Nephron progenitor cell (in vitro differentiated cells): ENCODE data around the gene MEF2B.

Experiments used
- DNase-seq: peaks from one replicate; pipeline ENCODE4 v3.0.0; 2021
- H3K27ac Mint-ChIP-seq: 2 replicates; pipeline ENCODE4 v1.8.0; 2021; ENCODE audit warnings: mild to moderate bottlenecking, moderate library complexity, mixed read lengths
- H3K27me3 Mint-ChIP-seq: 2 replicates; pipeline ENCODE4 v1.8.0; 2021; ENCODE audit warnings: mild to moderate bottlenecking, low read depth, mixed read lengths; ENCODE audit not compliant: poor library complexity
- H3K36me3 Mint-ChIP-seq: 2 replicates; pipeline ENCODE4 v1.8.0; 2021; ENCODE audit warnings: low read depth, mixed read lengths
- H3K4me1 Mint-ChIP-seq: 2 replicates; pipeline ENCODE4 v1.8.0; 2021; ENCODE audit warnings: mixed read lengths
- H3K4me3 Mint-ChIP-seq: 2 replicates; pipeline ENCODE4 v1.8.0; 2021; ENCODE audit warnings: mild to moderate bottlenecking, moderate library complexity, mixed read lengths
- H3K9me3 Mint-ChIP-seq: 2 replicates; pipeline ENCODE4 v1.8.0; 2021; ENCODE audit warnings: mild to moderate bottlenecking, moderate library complexity, mixed read lengths
- TF ChIP-seq, protein P1 (sequence below): fragments of 200-600 bp; sonication (generic); IDR thresholded peaks from 2 replicates; pipeline ENCODE4 v1.5.0; 2021; ENCODE audit warnings: antibody characterized with exemption

Gene MEF2B

DNA sequence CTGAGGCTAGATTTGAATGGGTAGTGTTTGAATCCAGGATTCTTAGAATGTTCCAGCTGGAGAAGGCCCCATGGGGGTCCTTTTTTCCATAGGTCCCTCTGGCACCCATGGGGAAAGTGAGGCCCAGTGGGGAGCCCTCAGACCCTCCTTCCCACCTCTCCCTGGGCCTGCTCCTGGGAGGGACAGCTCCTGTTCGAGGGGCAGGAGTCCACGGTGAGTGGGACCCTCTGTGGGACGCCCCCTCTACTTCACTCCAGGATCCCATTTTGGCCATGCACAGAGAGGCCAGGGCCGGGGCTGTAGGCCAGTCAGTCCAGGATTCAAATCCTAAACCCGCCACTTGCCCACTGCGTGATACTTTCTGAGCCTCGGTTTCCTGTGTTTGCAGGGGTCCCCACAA lies 7.6 kb downstream of the MEF2B start:
- no peak overlapping the region for H3K4me3 Mint-ChIP-seq
- no peaks in the 10 kb centered on the region for H3K4me1 Mint-ChIP-seq
- TF ChIP-seq, protein P1, sequence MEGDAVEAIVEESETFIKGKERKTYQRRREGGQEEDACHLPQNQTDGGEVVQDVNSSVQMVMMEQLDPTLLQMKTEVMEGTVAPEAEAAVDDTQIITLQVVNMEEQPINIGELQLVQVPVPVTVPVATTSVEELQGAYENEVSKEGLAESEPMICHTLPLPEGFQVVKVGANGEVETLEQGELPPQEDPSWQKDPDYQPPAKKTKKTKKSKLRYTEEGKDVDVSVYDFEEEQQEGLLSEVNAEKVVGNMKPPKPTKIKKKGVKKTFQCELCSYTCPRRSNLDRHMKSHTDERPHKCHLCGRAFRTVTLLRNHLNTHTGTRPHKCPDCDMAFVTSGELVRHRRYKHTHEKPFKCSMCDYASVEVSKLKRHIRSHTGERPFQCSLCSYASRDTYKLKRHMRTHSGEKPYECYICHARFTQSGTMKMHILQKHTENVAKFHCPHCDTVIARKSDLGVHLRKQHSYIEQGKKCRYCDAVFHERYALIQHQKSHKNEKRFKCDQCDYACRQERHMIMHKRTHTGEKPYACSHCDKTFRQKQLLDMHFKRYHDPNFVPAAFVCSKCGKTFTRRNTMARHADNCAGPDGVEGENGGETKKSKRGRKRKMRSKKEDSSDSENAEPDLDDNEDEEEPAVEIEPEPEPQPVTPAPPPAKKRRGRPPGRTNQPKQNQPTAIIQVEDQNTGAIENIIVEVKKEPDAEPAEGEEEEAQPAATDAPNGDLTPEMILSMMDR, result no peak
- no peaks in the 10 kb centered on the region for H3K9me3 Mint-ChIP-seq
- H3K27me3 Mint-ChIP-seq, result peaks cover 5% of the 10 kb centered on the region
- H3K27ac Mint-ChIP-seq, result no peak overlapping the region
- H3K36me3 Mint-ChIP-seq, result no peaks in the 10 kb centered on the region
- DNase-seq, result no peak

DNA sequence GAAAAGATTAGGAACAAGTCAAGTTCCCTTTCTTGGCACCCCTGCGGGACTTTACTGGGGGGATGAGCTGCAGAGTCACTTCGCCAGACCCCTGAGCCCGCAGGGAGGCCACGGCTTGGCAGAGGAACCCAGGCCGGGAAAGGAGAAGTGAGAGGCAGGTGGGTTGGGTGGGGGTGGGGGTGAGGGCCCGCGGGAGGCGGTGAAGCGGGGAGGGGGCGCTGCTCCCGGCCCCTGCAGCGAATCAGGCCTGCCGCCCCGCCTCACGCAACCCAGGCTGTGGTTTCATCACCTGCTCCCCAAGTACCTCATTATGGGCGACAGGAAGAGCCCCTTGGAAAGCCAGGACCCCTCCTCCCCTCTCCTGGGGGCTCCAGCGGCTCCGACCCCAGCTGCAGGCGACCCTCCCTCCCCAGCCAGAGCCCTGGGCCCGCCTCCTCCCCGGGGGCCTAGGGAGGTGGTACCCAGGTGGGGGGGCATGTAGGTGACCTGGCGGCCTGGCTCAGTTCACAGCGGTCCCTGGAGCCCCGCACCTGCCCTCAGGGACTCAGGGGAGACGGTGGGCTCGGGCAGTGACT lies 9.5 kb downstream of the MEF2B start:
- Mint-ChIP-seq H3K27ac (no peak overlapping the region), H3K4me3 (no peak overlapping the region), H3K9me3 (no peaks in the 10 kb centered on the region), H3K36me3 (peaks cover 9% of the 10 kb centered on the region), H3K27me3 (peaks cover 5% of the 10 kb centered on the region), H3K4me1 (no peaks in the 10 kb centered on the region)
- DNase-seq, result no peak
- TF ChIP-seq, protein P1, result no peak

GRCh38 chr19:19159534-19159933 lies 10.5 kb downstream of the MEF2B start:
- no peak overlapping the region for H3K27ac Mint-ChIP-seq
- no peaks in the 10 kb centered on the region for H3K4me1 Mint-ChIP-seq
- no peaks in the 10 kb centered on the region for H3K9me3 Mint-ChIP-seq
- TF ChIP-seq, protein P1, result no peak
- peaks cover 9% of the 10 kb centered on the region for H3K36me3 Mint-ChIP-seq
- H3K27me3 Mint-ChIP-seq, result peaks cover 5% of the 10 kb centered on the region
- H3K4me3 Mint-ChIP-seq, result no peak overlapping the region
- DNase-seq, result no peak

DNA sequence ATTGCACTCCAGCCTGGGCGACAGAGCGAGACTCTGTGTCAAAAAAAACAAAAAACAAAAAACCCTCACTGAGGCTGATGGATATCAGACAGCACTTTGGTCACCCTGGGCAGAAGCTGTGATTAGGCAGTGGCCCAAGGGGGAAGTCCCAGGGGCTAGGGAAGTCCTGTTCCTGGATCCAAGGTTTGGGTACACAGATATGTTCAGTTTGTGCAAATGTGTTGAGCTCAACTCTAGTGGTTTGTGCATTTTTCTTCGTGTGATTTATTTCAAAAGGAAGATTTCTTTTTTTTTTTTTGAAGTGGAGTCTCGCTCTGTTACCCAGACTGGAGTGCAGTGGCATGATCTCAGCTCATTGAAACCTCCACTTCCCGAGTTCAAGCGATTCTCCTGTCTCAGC lies 12.3 kb downstream of the MEF2B start:
- no peak for DNase-seq
- TF ChIP-seq, protein P1, result no peak
- peaks cover 9% of the 10 kb centered on the region for H3K36me3 Mint-ChIP-seq
- H3K4me1 Mint-ChIP-seq, result no peaks in the 10 kb centered on the region
- H3K27ac Mint-ChIP-seq, result no peak overlapping the region
- no peak overlapping the region for H3K4me3 Mint-ChIP-seq
- no peaks in the 10 kb centered on the region for H3K9me3 Mint-ChIP-seq
- H3K27me3 Mint-ChIP-seq, result peaks cover 8% of the 10 kb centered on the region

DNA sequence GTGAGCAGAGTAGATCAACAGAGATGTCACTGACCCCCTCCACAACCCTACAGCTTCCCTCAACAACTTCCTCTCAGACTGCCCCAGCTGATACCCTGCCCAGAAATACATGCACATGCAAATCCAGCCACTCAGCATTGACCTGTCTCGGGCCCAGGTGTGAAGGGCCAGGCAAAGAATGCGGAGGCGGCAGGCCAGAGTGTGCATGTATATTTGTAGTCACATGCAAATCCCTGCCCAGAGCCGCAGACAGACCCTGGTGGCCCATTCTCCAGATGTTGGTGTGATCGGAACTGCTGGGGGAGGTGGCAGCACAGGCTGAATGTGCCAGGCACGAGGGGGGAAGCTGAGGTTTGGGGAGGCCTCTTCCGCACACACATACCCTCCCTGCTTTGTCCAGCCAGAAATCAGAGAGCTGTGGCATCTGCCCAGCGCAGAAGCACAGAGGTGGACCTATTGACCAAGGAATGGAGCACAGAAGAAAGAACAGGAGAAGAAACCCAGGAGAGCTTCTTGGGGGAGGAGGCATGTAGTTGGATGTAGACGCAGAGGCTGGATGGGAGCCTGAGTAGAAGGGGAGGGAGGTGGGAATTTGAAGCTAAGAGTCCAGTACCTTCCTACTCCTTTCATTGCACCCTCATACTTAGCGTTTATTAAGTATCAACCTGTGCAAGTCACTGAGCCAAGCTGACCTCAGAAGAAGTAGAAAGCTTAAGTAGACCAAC lies 14.4 kb downstream of the MEF2B start:
- Mint-ChIP-seq H3K36me3 (peaks cover 9% of the 10 kb centered on the region), H3K4me1 (no peaks in the 10 kb centered on the region), H3K27me3 (peaks cover 8% of the 10 kb centered on the region), H3K27ac (no peak overlapping the region), H3K4me3 (no peak overlapping the region), H3K9me3 (no peaks in the 10 kb centered on the region)
- DNase-seq, result no peak
- TF ChIP-seq, protein P1, result no peak
